ENCODE measurements around the gene HOOK2.

The HOOK2 gene

GRCh38 chr19:12737835-12738351 is 37.5 kb downstream of the HOOK2 start:
- H3K9me3 ChIP-seq (ENCODE audit: control insufficient read depth, low read length) = no peaks in the 10 kb centered on the region
- peak overlapping the region; percentile 9 for H3K9ac ChIP-seq
- H3K4me2 ChIP-seq (ENCODE audit: low read length) = peak overlapping the region; percentile 80
- H2AFZ ChIP-seq = peak overlapping the region; percentile 75
- H3K4me3 ChIP-seq (ENCODE audit: low read depth, low read length) = peak overlapping the region; percentile 96
- H3K4me1 ChIP-seq = peaks cover 8% of the 10 kb centered on the region
- H3K36me3 ChIP-seq (ENCODE audit: control insufficient read depth, insufficient read depth, low read length) = no peaks in the 10 kb centered on the region
- H3K27ac ChIP-seq = peak overlapping the region; percentile 92
- peaks cover 28% of the 10 kb centered on the region for H3K79me2 ChIP-seq
- no peak for TF ChIP-seq CTCF (IDR thresholded peaks at IDR 0.05)
- no peaks in the 10 kb centered on the region for H3K27me3 ChIP-seq (ENCODE audit: control insufficient read depth, insufficient read depth, low read length)

GRCh38 chr19:12736995-12737834 is 38.1 kb downstream of the HOOK2 start, which contains the start of gene GET3:
Gene GET3 (plus strand): TSS chr19:12737497. CDS start chr19:12737506, 9 bp downstream.
- Histone ChIP-seq H2AFZ (peak within 1 kb of the TSS; percentile 75), H3K4me3 (ENCODE audit: low read depth, low read length) (peak within 1 kb of the TSS; percentile 96), H3K4me1 (peaks cover 11% of the 10 kb centered on the region), H3K9me3 (ENCODE audit: control insufficient read depth, low read length) (no peaks in the 10 kb centered on the region), H3K79me2 (peaks cover 35% of the 10 kb centered on the region), H3K36me3 (ENCODE audit: control insufficient read depth, insufficient read depth, low read length) (no peaks in the 10 kb centered on the region), H3K4me2 (ENCODE audit: low read length) (peak within 1 kb of the TSS; percentile 80), H3K27me3 (ENCODE audit: control insufficient read depth, insufficient read depth, low read length) (no peaks in the 10 kb centered on the region), H3K9ac (peak within 1 kb of the TSS; percentile 9), H3K27ac (peak within 1 kb of the TSS; percentile 92)
- no peak for TF ChIP-seq CTCF (IDR thresholded peaks at IDR 0.05)

DNA sequence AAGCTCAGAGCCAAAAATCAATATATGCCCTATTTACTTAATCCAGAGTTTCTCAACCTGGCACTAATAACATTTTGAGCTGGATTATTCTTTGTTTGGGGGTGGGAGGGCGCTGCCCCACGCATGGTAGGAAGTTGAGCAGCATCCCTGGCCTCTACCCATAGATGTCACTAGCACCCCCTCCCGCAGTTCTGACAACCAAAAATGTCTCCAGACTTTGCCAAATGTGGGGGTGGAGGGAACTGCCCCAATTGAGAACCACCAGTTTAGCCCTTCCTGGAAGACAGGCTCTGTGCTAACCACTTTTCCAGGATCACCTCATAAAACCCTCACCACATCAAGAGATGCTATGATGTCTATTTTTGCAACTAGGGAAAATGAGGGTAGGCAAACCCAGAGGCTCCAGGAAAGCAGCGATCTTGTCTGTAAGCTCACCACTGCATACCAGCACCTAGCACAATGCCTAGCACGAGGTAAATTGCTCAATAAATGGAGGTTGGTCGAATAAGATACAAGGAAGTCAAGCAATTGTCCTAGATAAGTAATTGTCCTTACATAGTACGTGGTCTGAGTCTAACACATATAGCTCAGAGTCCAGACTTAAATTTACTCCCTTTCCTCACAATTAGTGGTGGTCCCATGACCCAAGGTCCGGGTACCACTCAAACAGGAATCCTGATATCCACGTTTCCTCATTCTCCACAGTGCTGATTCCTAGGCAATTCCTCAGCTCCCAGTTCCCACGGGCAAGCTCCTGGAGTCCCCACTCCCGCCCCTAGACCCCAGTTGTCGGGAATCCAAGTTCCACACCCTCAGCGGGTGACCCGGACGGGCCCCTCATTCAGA is 41.8 kb downstream of the HOOK2 start:
- peak overlapping the region; percentile 49 for H3K9ac ChIP-seq
- no peaks in the 10 kb centered on the region for H3K9me3 ChIP-seq (ENCODE audit: control insufficient read depth, low read length)
- peak overlapping the region; percentile 84 for H3K27ac ChIP-seq
- TF ChIP-seq CTCF (IDR thresholded peaks at IDR 0.05) = peak; percentile 16
- peaks cover 37% of the 10 kb centered on the region for H3K79me2 ChIP-seq
- H3K4me3 ChIP-seq (ENCODE audit: low read depth, low read length) = peak overlapping the region; percentile 96
- H3K27me3 ChIP-seq (ENCODE audit: control insufficient read depth, insufficient read depth, low read length) = no peaks in the 10 kb centered on the region
- peaks cover 12% of the 10 kb centered on the region for H3K4me1 ChIP-seq
- H3K4me2 ChIP-seq (ENCODE audit: low read length) = peak overlapping the region; percentile 58
- H3K36me3 ChIP-seq (ENCODE audit: control insufficient read depth, insufficient read depth, low read length) = no peaks in the 10 kb centered on the region
- peak overlapping the region; percentile 79 for H2AFZ ChIP-seq

- H3K79me2 ChIP-seq = peaks cover 29% of the 10 kb centered on the region
- H3K27me3 ChIP-seq (ENCODE audit: control insufficient read depth, insufficient read depth, low read length) = no peaks in the 10 kb centered on the region
- no peak overlapping the region for H3K27ac ChIP-seq
- H3K4me3 ChIP-seq (ENCODE audit: low read depth, low read length) = no peak overlapping the region
- no peak for TF ChIP-seq CTCF (IDR thresholded peaks at IDR 0.05)
- H3K36me3 ChIP-seq (ENCODE audit: control insufficient read depth, insufficient read depth, low read length) = no peaks in the 10 kb centered on the region
- no peak overlapping the region for H2AFZ ChIP-seq
- no peak overlapping the region for H3K9ac ChIP-seq
- no peaks in the 10 kb centered on the region for H3K9me3 ChIP-seq (ENCODE audit: control insufficient read depth, low read length)
- H3K4me2 ChIP-seq (ENCODE audit: low read length) = no peak overlapping the region
- H3K4me1 ChIP-seq = peaks cover 5% of the 10 kb centered on the region
These were observed 44.0 kb downstream of the HOOK2 start for GRCh38 chr19:12731337-12731736.

All from parathyroid adenoma (tissue), 2 donors.